HepG2 (cell line): ENCODE results near the gene SLC1A2. TPM values are rescaled to one million over a fixed set of nuclear protein-coding genes. Genes with fewer than 3 reads are reported as not detected.

ENCODE experiments used
- ATAC-seq: fragments of 200-7000 bp; cut with Tn5 transposase; 3 replicates; pipeline ENCODE4 v1.9.1; 2020; ENCODE audit warnings: mild to moderate bottlenecking, moderate library complexity
- BruUV-seq: library from RNA; stranded (reverse); fragments of 400-500 nt; replicated peaks from 2 replicates; lab custom pipeline; 2021; lab: Mats Ljungman, UMichigan
- CTCF ChIA-PET: fragments of 300-600 bp; formaldehyde crosslinking; extraction: SDS; loops from one replicate; lab custom pipeline; 2021; ENCODE audit warnings: low total read pairs, inconsistent platforms, low intra/inter-chr PET ratio; lab: Yijun Ruan, JAX
- POLR2A ChIA-PET: fragments of 350-600 bp; sonication (Branson Sonifier 250); formaldehyde crosslinking; loops from one replicate; lab custom pipeline; 2020; ENCODE audit warnings: antibody characterized with exemption, inconsistent platforms; lab: Yijun Ruan, JAX
- DNase-seq: peaks from one replicate; pipeline ENCODE4 v3.0.0-alpha.2; 2015; ENCODE audit warnings: low spot score
- FAIRE-seq: peaks from 3 replicates; lab custom pipeline; 2011; peaks lifted over from hg19 to GRCh38; lab: Jason Lieb, UNC
- H2AFZ ChIP-seq: one replicate; pipeline ENCODE4 v1.6.1; 2011; ENCODE audit warnings: low read length, inconsistent platforms
- H3K27ac ChIP-seq: fragments of 300-600 bp; 3 replicates; pipeline ENCODE4 v1.8.0; 2011; ENCODE audit warnings: mixed run types, mild to moderate bottlenecking, mixed read lengths, low read length, inconsistent platforms; ENCODE audit not compliant: insufficient read depth; ENCODE audit errors: extremely low read length
- H3K27me3 ChIP-seq, 2 experiments: fragments of 200-600 bp in 1 of 2; 2 replicates in 1 of 2; 3 replicates in 1 of 2; pipeline versions ENCODE4 v1.6.0 to v1.8.0; 2011; ENCODE audit warnings: low read length in 2 of 2, mild to moderate bottlenecking in 2 of 2, moderate library complexity in 2 of 2, inconsistent platforms in 1 of 2; ENCODE audit not compliant: insufficient read depth in 2 of 2, control insufficient read depth in 1 of 2
- H3K36me3 ChIP-seq, 2 experiments: fragments of 200-600 bp in 1 of 2; replicated peaks in 1 of 2; 2 replicates in 1 of 2; 3 replicates in 1 of 2; pipeline versions ENCODE4 v1.5.1 to v1.8.0; 2011; ENCODE audit warnings: low read length in 2 of 2, inconsistent platforms in 1 of 2; ENCODE audit not compliant: insufficient read depth in 2 of 2, control insufficient read depth in 1 of 2
- H3K4me1 ChIP-seq: 2 replicates; pipeline ENCODE4 v1.5.1; 2012; ENCODE audit warnings: low read length, inconsistent platforms; ENCODE audit not compliant: insufficient read depth
- H3K4me2 ChIP-seq: 2 replicates; pipeline ENCODE4 v1.6.0; 2011; ENCODE audit warnings: low read depth, low read length, inconsistent platforms
- H3K4me3 ChIP-seq, 3 experiments: fragments of 200-600 bp in 1 of 3; sonication (generic), shearing (Covaris generic) in 1 of 3; replicated peaks in 1 of 3; 2 replicates each; pipeline ENCODE4 v1.5.1; 2011 to 2016; ENCODE audit warnings: low read length in 3 of 3, inconsistent platforms in 2 of 3, low read depth in 2 of 3, mild to moderate bottlenecking in 2 of 3, control low read depth in 1 of 3, mixed read lengths in 1 of 3; ENCODE audit not compliant: insufficient read depth in 1 of 3
- H3K79me2 ChIP-seq: one replicate; pipeline ENCODE4 v1.6.1; 2011; ENCODE audit warnings: low read length, inconsistent platforms; ENCODE audit not compliant: insufficient read depth
- H3K9ac ChIP-seq: 2 replicates; pipeline ENCODE4 v1.6.0; 2011; ENCODE audit warnings: mild to moderate bottlenecking, low read depth, low read length, inconsistent platforms; ENCODE audit not compliant: insufficient read depth
- H3K9me3 ChIP-seq: 2 replicates; pipeline ENCODE4 v1.5.1; 2012; ENCODE audit warnings: mild to moderate bottlenecking, low read length
- H4K20me1 ChIP-seq: 2 replicates; pipeline ENCODE4 v1.6.0; 2011; ENCODE audit warnings: inconsistent platforms, mild to moderate bottlenecking, low read length, moderate library complexity; ENCODE audit not compliant: insufficient read depth
- ARID2 ChIP-seq: sonication (generic); formaldehyde crosslinking; IDR thresholded peaks from 2 replicates; pipeline ENCODE4 v1.8.1; 2022; ENCODE audit warnings: mild to moderate bottlenecking, missing genetic modification reagents, borderline replicate concordance
- EZH2 ChIP-seq: conservative IDR thresholded peaks from 2 replicates; pipeline ENCODE4 v1.6.1; 2012; ENCODE audit warnings: mild to moderate bottlenecking, low read depth, low read length, moderate library complexity
- REXO4 ChIP-seq: sonication (generic); formaldehyde crosslinking; IDR thresholded peaks from 2 replicates; pipeline ENCODE4 v1.8.0; 2022; ENCODE audit warnings: missing genetic modification reagents, mild to moderate bottlenecking, borderline replicate concordance
- ZNF12 ChIP-seq: sonication (generic); formaldehyde crosslinking; IDR thresholded peaks from 2 replicates; pipeline ENCODE4 v1.5.0; 2020; ENCODE audit warnings: missing genetic modification reagents
- WGBS: methylation state at CpG from one replicate; pipeline ENCODE4 v1.1.6; 2017; ENCODE audit warnings: low lambda C conversion rate; 5-methylcytosine and 5-hydroxymethylcytosine counted together
- in situ Hi-C: cut with HindIII; loops from 2 replicates; pipeline ENCODE4 v1.10.0; 2017; ENCODE audit warnings: low pct_unique_long_range_greater_than_20kb; ENCODE audit not compliant: extremely low pct_ligation_motif_present
- intact Hi-C: fragments of 100-400 bp; cut with micrococcal nuclease; formaldehyde crosslinking; loops from one replicate; pipeline ENCODE4 v1.10.0; 2022; ENCODE audit not compliant: unreplicated experiment
- polyA plus RNA-seq, 8 experiments: library from polyadenylated mRNA; depleted of rRNA in 3 of 8; stranded (reverse) in 7 of 8; unstranded in 1 of 8; fragments of >200 nt; fragmentation: Illumina TruSeq in 4 of 8; extraction: Trizol in 4 of 8; gene quantifications; 2 replicates each; pipeline versions ENCODE4 v1.2.1 to v1.2.3, GENCODE V29; 2011 to 2016; ENCODE audit warnings: low read depth in 4 of 8, missing spikeins in 1 of 8, mixed read lengths in 1 of 8; ENCODE audit not compliant: insufficient read depth in 1 of 8
- total RNA-seq, 5 experiments: library from RNA; depleted of rRNA; stranded (reverse); fragments of >200 nt; fragmentation: Illumina TruSeq; extraction: Trizol; gene quantifications; 2 replicates each; pipeline ENCODE4 v1.2.3, GENCODE V29; 2016; ENCODE audit warnings: low read depth in 1 of 5
- TF ChIP-seq, protein P1 (sequence below): sonication (generic); formaldehyde crosslinking; IDR thresholded peaks from 2 replicates; pipeline ENCODE4 v1.4.0; 2020; ENCODE audit warnings: missing genetic modification reagents, borderline replicate concordance
- TF ChIP-seq, protein P2 (sequence below): fragments of 450-650 bp; IDR thresholded peaks from 2 replicates; pipeline ENCODE4 v1.6.1; 2016
- TF ChIP-seq, protein P3 (sequence below): sonication (generic); formaldehyde crosslinking; IDR thresholded peaks from 2 replicates; pipeline ENCODE4 v1.4.0; 2020; ENCODE audit warnings: missing genetic modification reagents, borderline replicate concordance

SLC1A2 gene
- total and polyA plus RNA-seq, 2 of the 13 experiments (the other 11 are each of a cell fraction or from before 2014, with no cell fraction given): 23.2 to 43.2 TPM

DNA sequence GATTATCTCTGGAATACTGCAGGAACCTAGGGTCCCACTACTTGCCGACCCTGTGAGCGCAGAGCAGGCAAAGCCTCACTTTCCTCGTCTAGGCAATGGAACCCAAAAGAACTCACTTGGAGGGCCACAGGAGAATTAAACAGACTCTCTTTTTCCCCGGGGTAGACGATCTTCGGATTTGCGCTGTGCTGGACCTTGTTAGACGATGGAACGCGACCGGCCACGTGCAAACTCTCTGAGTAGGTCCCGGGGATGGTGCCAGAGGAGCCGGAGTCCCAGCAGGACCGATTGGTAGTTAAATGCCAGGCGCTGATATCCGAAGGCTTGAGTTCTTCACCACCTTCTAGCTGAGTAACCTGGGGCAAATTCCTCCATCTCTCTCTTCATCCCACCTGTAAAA is 1.0 kb upstream of the SLC1A2 start:
- FAIRE-seq (no peak), DNase-seq (no peak), ATAC-seq (no peak)
- H4K20me1 ChIP-seq: no peaks in the 10 kb centered on the region
- no peak overlapping the region for H3K4me3 ChIP-seq
- H3K79me2 ChIP-seq: no peaks in the 10 kb centered on the region
- H3K9me3 ChIP-seq: no peaks in the 10 kb centered on the region
- H3K4me1 ChIP-seq: no peaks in the 10 kb centered on the region
- H3K36me3 ChIP-seq: no peaks in the 10 kb centered on the region
- POLR2A ChIA-PET: no interaction called here
- H2AFZ ChIP-seq: no peak overlapping the region
- intact Hi-C loops: no loop called here
- H3K9ac ChIP-seq: no peak overlapping the region
- H3K27me3 ChIP-seq: peaks cover 8 to 62% of the 10 kb centered on the region in 2 experiments; a peak in 4 of 5 replicates
- H3K27ac ChIP-seq: no peak overlapping the region
- no TSS peak for BruUV-seq
- WGBS: 19% methylated on average over 6 of the region's 17 CpGs
- H3K4me2 ChIP-seq: no peak overlapping the region
- no peak for TF ChIP-seq ARID2
- TF ChIP-seq EZH2: 0 out of 2 replicates have a peak, but pooled peaks have one; percentile 30
- TF ChIP-seq, protein P1, sequence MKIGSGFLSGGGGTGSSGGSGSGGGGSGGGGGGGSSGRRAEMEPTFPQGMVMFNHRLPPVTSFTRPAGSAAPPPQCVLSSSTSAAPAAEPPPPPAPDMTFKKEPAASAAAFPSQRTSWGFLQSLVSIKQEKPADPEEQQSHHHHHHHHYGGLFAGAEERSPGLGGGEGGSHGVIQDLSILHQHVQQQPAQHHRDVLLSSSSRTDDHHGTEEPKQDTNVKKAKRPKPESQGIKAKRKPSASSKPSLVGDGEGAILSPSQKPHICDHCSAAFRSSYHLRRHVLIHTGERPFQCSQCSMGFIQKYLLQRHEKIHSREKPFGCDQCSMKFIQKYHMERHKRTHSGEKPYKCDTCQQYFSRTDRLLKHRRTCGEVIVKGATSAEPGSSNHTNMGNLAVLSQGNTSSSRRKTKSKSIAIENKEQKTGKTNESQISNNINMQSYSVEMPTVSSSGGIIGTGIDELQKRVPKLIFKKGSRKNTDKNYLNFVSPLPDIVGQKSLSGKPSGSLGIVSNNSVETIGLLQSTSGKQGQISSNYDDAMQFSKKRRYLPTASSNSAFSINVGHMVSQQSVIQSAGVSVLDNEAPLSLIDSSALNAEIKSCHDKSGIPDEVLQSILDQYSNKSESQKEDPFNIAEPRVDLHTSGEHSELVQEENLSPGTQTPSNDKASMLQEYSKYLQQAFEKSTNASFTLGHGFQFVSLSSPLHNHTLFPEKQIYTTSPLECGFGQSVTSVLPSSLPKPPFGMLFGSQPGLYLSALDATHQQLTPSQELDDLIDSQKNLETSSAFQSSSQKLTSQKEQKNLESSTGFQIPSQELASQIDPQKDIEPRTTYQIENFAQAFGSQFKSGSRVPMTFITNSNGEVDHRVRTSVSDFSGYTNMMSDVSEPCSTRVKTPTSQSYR (CRISPR knock-in tag): no peak
- TF ChIP-seq ZNF12 (CRISPR knock-in tag): no peak
- TF ChIP-seq, all 625 proteins: peak for 1
- in situ Hi-C loops: no loop called here
- CTCF ChIA-PET: no interaction called here

DNA sequence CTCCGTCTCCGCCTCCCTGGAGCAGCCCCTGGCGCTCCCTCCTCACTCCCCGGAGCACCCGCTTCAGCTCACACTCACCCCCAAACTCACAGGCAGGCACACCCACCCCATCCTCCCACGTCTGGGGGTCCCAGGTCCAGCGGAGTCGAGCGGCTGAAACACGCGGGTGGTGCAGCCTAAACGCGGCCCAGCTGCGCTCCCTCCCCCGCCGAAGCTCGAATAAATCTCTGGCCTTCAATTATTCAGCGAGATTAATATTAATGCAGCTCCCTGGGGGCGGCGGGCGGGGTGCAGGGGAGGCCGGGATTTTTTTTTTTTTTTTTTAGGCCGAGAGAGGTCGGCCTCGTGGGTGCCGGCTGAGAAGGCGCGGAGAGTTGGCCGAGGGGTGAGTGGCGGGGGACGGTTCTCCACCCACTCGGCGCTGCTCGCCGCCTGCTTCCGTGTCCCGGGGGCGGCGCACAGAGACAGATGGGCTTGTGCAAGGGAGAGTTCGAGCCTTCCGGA is 524 bp upstream of the SLC1A2 start:
- Histone ChIP-seq H3K27ac (no peak overlapping the region), H3K79me2 (no peaks in the 10 kb centered on the region), H3K4me1 (no peaks in the 10 kb centered on the region), H4K20me1 (no peaks in the 10 kb centered on the region), H3K9ac (no peak overlapping the region), H3K36me3 (no peaks in the 10 kb centered on the region), H3K27me3 (peaks cover 8 to 65% of the 10 kb centered on the region in 2 experiments; a peak in 4 of 5 replicates), H3K4me3 (no peak overlapping the region), H2AFZ (no peak overlapping the region), H3K4me2 (no peak overlapping the region), H3K9me3 (no peaks in the 10 kb centered on the region)
- no TSS peak for BruUV-seq
- FAIRE-seq (no peak), ATAC-seq (no peak), DNase-seq (no peak)
- in situ Hi-C loops: no loop called here
- WGBS: 30% methylated on average over 34 of the region's 41 CpGs
- POLR2A ChIA-PET: no interaction called here
- intact Hi-C loops: no loop called here
- CTCF ChIA-PET: no interaction called here
- TF ChIP-seq REXO4 (CRISPR knock-in tag): no peak
- TF ChIP-seq, protein P2, sequence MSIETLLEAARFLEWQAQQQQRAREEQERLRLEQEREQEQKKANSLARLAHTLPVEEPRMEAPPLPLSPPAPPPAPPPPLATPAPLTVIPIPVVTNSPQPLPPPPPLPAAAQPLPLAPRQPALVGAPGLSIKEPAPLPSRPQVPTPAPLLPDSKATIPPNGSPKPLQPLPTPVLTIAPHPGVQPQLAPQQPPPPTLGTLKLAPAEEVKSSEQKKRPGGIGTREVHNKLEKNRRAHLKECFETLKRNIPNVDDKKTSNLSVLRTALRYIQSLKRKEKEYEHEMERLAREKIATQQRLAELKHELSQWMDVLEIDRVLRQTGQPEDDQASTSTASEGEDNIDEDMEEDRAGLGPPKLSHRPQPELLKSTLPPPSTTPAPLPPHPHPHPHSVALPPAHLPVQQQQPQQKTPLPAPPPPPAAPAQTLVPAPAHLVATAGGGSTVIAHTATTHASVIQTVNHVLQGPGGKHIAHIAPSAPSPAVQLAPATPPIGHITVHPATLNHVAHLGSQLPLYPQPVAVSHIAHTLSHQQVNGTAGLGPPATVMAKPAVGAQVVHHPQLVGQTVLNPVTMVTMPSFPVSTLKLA: no peak
- TF ChIP-seq, protein P3, sequence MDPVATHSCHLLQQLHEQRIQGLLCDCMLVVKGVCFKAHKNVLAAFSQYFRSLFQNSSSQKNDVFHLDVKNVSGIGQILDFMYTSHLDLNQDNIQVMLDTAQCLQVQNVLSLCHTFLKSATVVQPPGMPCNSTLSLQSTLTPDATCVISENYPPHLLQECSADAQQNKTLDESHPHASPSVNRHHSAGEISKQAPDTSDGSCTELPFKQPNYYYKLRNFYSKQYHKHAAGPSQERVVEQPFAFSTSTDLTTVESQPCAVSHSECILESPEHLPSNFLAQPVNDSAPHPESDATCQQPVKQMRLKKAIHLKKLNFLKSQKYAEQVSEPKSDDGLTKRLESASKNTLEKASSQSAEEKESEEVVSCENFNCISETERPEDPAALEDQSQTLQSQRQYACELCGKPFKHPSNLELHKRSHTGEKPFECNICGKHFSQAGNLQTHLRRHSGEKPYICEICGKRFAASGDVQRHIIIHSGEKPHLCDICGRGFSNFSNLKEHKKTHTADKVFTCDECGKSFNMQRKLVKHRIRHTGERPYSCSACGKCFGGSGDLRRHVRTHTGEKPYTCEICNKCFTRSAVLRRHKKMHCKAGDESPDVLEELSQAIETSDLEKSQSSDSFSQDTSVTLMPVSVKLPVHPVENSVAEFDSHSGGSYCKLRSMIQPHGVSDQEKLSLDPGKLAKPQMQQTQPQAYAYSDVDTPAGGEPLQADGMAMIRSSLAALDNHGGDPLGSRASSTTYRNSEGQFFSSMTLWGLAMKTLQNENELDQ: no peak
